ENCODE data around the gene ADGRD1. TPM values are rescaled to one million over a fixed set of nuclear protein-coding genes. Genes with fewer than 3 reads are reported as not detected.
A peak's percentile ranks its signal among the peaks of the same experiment; 100 is the strongest.

The ADGRD1 gene
- total RNA-seq, 1 donor from 2014 or later, result 4.0 TPM

- Mint-ChIP-seq H3K36me3 (ENCODE audit: insufficient read depth) (no peaks in the 10 kb centered on the region), H3K4me1 (ENCODE audit: low read depth) (no peaks in the 10 kb centered on the region), H3K27me3 (peaks cover 5% of the 10 kb centered on the region), H3K4me3 (ENCODE audit: low read depth) (no peak overlapping the region), H3K9me3 (ENCODE audit: low read depth) (no peaks in the 10 kb centered on the region), H3K27ac (no peak overlapping the region)
- TF ChIP-seq, protein P1, sequence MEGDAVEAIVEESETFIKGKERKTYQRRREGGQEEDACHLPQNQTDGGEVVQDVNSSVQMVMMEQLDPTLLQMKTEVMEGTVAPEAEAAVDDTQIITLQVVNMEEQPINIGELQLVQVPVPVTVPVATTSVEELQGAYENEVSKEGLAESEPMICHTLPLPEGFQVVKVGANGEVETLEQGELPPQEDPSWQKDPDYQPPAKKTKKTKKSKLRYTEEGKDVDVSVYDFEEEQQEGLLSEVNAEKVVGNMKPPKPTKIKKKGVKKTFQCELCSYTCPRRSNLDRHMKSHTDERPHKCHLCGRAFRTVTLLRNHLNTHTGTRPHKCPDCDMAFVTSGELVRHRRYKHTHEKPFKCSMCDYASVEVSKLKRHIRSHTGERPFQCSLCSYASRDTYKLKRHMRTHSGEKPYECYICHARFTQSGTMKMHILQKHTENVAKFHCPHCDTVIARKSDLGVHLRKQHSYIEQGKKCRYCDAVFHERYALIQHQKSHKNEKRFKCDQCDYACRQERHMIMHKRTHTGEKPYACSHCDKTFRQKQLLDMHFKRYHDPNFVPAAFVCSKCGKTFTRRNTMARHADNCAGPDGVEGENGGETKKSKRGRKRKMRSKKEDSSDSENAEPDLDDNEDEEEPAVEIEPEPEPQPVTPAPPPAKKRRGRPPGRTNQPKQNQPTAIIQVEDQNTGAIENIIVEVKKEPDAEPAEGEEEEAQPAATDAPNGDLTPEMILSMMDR (IDR thresholded peaks at IDR 0.05; ENCODE audit: unreplicated experiment), result no peak
- peak; percentile 6 for DNase-seq (ENCODE audit: low spot score, unreplicated experiment)
Observed at GRCh38 chr12:131088701-131089530, 135.2 kb downstream of the ADGRD1 start.

GRCh38 chr12:131089531-131090273, 136.0 kb downstream of the ADGRD1 start:
- H3K27me3 Mint-ChIP-seq, result peaks cover 5% of the 10 kb centered on the region
- H3K36me3 Mint-ChIP-seq (ENCODE audit: insufficient read depth), result no peaks in the 10 kb centered on the region
- no peak overlapping the region for H3K4me3 Mint-ChIP-seq (ENCODE audit: low read depth)
- no peak overlapping the region for H3K27ac Mint-ChIP-seq
- no peak for DNase-seq (ENCODE audit: low spot score, unreplicated experiment)
- no peaks in the 10 kb centered on the region for H3K9me3 Mint-ChIP-seq (ENCODE audit: low read depth)
- TF ChIP-seq, protein P1 (IDR thresholded peaks at IDR 0.05; ENCODE audit: unreplicated experiment), result no peak
- H3K4me1 Mint-ChIP-seq (ENCODE audit: low read depth), result no peaks in the 10 kb centered on the region

- no peak for DNase-seq (ENCODE audit: low spot score, unreplicated experiment)
Observed at GRCh38 chr12:131090274-131091210, 136.8 kb downstream of the ADGRD1 start.

DNA sequence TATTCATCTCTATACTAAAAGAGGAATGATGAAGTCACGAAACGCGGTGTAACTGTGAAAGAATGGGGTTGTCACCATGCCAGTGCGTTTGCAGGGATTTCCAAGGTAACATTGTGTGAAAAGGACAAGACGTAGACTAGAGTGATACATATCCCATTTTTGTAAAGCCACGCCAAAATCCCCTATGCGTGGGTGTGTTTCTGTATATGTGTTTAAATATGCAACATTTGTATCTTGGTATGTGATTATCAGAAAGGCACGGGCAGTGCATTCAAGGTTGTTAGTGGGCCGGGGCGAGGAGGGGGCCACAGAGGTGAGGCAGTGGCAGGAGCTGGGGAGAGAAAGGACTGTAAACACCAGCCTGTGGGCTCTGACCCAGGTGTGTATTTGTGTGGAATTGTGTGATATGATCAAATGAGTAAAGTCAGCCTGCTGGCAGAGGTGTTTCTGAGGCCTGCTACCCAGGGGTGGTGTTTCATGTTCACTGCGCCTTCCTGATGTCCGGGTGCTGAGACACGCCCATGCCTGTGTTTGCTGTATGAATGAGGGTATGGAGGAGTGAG, 137.8 kb downstream of the ADGRD1 start:
- H3K36me3 Mint-ChIP-seq (ENCODE audit: insufficient read depth), result no peaks in the 10 kb centered on the region
- H3K4me1 Mint-ChIP-seq (ENCODE audit: low read depth), result no peaks in the 10 kb centered on the region
- no peak for DNase-seq (ENCODE audit: low spot score, unreplicated experiment)
- no peaks in the 10 kb centered on the region for H3K9me3 Mint-ChIP-seq (ENCODE audit: low read depth)
- no peaks in the 10 kb centered on the region for H3K27me3 Mint-ChIP-seq
- TF ChIP-seq, protein P1 (IDR thresholded peaks at IDR 0.05; ENCODE audit: unreplicated experiment), result no peak
- no peak overlapping the region for H3K4me3 Mint-ChIP-seq (ENCODE audit: low read depth)
- no peak overlapping the region for H3K27ac Mint-ChIP-seq

More at GRCh38 chr12:131090274-131091210, 136.8 kb downstream of the ADGRD1 start:
- Mint-ChIP-seq H3K9me3 (ENCODE audit: low read depth) (no peaks in the 10 kb centered on the region), H3K4me1 (ENCODE audit: low read depth) (no peaks in the 10 kb centered on the region), H3K27ac (no peak overlapping the region), H3K36me3 (ENCODE audit: insufficient read depth) (no peaks in the 10 kb centered on the region), H3K27me3 (no peaks in the 10 kb centered on the region), H3K4me3 (ENCODE audit: low read depth) (no peak overlapping the region)
- TF ChIP-seq, protein P1 (IDR thresholded peaks at IDR 0.05; ENCODE audit: unreplicated experiment), result no peak
